Dedifferentiated amniotic fluid mesenchymal stem cell (primary cell): ENCODE data around the gene OR2F2.
A peak's percentile ranks its signal among the peaks of the same experiment; 100 is the strongest.

ENCODE experiments used
- DNase-seq: peaks from one replicate; pipeline ENCODE4 v3.0.0-alpha.2; 2016; ENCODE audit errors: extremely low spot score

Gene OR2F2

GRCh38 chr7:143934526-143935325, at the start of gene OR2F2:
Gene OR2F2 (plus strand): TSS chr7:143935233. CDS start chr7:143935233, 0 bp downstream.
- DNase-seq = peak; percentile 80

- no peak for DNase-seq
Measured at GRCh38 chr7:143885951-143886350, 49.1 kb upstream of the OR2F2 start.

GRCh38 chr7:143886826-143887477, 48.1 kb upstream of the OR2F2 start:
- DNase-seq = no peak

- no peak for DNase-seq
Measured at GRCh38 chr7:143889068-143889467, 46.0 kb upstream of the OR2F2 start.

GRCh38 chr7:143890558-143890957, 44.5 kb upstream of the OR2F2 start:
- DNase-seq = no peak

GRCh38 chr7:143891457-143891856, 43.6 kb upstream of the OR2F2 start:
- DNase-seq = no peak

- DNase-seq = no peak
Measured at GRCh38 chr7:143892527-143893300, 42.3 kb upstream of the OR2F2 start.

- DNase-seq = no peak
Measured at GRCh38 chr7:143896667-143897066, 38.4 kb upstream of the OR2F2 start.

GRCh38 chr7:143898810-143899209, 36.2 kb upstream of the OR2F2 start:
- DNase-seq = no peak

GRCh38 chr7:143900230-143900766, 34.7 kb upstream of the OR2F2 start:
- no peak for DNase-seq

- DNase-seq = no peak
Measured at GRCh38 chr7:143901332-143901667, 33.7 kb upstream of the OR2F2 start.

GRCh38 chr7:143901668-143902331, 33.2 kb upstream of the OR2F2 start, which contains the start of gene TCAF1:
Gene TCAF1 (minus strand): TSS chr7:143902176. CDS start chr7:143876608, 25,568 bp downstream.
- peak; percentile 94 for DNase-seq

- no peak for DNase-seq
Measured at GRCh38 chr7:143902332-143902899, 32.6 kb upstream of the OR2F2 start.

- no peak for DNase-seq
Measured at GRCh38 chr7:143905509-143905908, 29.5 kb upstream of the OR2F2 start.

GRCh38 chr7:143906151-143906550, 28.9 kb upstream of the OR2F2 start:
- no peak for DNase-seq

GRCh38 chr7:143906895-143907294, 28.1 kb upstream of the OR2F2 start:
- no peak for DNase-seq

- no peak for DNase-seq
Measured at GRCh38 chr7:143908120-143908519, 26.9 kb upstream of the OR2F2 start.

- no peak for DNase-seq
Measured at GRCh38 chr7:143909863-143910262, 25.2 kb upstream of the OR2F2 start.

- peak; percentile 33 for DNase-seq
Measured at GRCh38 chr7:143910473-143911248, 24.4 kb upstream of the OR2F2 start.

GRCh38 chr7:143913945-143914615, 21.0 kb upstream of the OR2F2 start:
- DNase-seq = no peak
